Stimulated activated CD8-positive, alpha-beta memory T cell treated with anti-CD3 and anti-CD28 coated beads, Interleukin-15, amount 100 ng/mL, for 48 hours (primary cell): ENCODE data around the gene EHMT1.
"Not testable (repeated sequence)": the region's sequence is repeated elsewhere in the genome, so short reads cannot be mapped to it uniquely, and the experiment has no call there.

Experiments used
- DNase-seq, 2 donors: peaks; one replicate each; pipeline ENCODE4 v3.0.0-alpha.2; 2020; ENCODE audit warnings: low read depth in 2 of 2

EHMT1 gene

GRCh38 chr9:137590469-137591383, 28.1 kb upstream of the EHMT1 start, which contains the start of gene ZMYND19:
Gene ZMYND19, minus strand, starts transcription at chr9:137590512. Its CDS starts 249 bp downstream, at chr9:137590263.
- peak; percentile 82 to 84 for DNase-seq

GRCh38 chr9:137592767-137593166, 26.0 kb upstream of the EHMT1 start:
- no peak for DNase-seq

DNA sequence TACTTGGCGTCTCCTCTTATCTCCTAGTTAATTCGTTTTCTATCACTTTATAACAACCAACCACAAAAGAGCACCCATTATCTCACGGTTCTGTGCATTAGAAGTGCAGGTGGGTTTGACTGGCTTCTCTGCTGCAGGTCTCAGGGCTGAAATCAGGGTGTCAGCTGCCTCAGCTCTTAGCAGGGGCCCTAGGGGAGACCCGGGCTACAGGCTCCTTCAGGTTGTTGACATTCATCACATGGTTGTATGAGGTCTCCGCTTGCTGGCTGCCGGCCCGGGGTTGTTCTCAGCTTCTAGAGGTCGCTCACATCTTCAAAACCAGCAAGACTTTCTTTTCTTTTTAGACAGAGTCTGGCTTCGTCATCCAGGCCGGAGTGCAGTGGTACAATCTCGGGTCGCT, 25.6 kb upstream of the EHMT1 start:
- no peak for DNase-seq

GRCh38 chr9:137596577-137596976, 22.2 kb upstream of the EHMT1 start:
- DNase-seq = not testable (repeated sequence)

DNA sequence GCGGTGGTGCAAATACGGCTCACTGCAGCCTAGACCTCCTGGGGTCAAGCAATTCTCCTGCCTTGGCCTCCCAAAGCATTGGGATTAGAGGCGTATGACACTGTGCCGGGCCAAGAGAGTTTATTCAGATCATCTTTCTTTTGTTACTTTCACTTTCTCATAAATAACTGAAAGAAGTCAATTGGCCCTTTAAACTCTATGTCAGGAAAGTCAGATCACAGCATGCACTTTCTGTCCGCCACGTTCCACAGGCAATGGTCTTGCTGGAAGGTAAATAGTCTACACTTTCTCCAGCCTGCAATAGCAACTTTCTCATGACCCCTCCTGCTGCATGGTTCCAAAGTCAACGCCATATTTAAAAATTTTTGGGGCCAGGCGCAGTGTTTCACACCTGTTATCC, 19.9 kb upstream of the EHMT1 start:
- no peak for DNase-seq

GRCh38 chr9:137602661-137603060, 16.1 kb upstream of the EHMT1 start:
- DNase-seq = no peak

GRCh38 chr9:137603879-137604278, 14.9 kb upstream of the EHMT1 start:
- DNase-seq = no peak

- no peak for DNase-seq
Measured at GRCh38 chr9:137604345-137605086, 14.3 kb upstream of the EHMT1 start.

DNA sequence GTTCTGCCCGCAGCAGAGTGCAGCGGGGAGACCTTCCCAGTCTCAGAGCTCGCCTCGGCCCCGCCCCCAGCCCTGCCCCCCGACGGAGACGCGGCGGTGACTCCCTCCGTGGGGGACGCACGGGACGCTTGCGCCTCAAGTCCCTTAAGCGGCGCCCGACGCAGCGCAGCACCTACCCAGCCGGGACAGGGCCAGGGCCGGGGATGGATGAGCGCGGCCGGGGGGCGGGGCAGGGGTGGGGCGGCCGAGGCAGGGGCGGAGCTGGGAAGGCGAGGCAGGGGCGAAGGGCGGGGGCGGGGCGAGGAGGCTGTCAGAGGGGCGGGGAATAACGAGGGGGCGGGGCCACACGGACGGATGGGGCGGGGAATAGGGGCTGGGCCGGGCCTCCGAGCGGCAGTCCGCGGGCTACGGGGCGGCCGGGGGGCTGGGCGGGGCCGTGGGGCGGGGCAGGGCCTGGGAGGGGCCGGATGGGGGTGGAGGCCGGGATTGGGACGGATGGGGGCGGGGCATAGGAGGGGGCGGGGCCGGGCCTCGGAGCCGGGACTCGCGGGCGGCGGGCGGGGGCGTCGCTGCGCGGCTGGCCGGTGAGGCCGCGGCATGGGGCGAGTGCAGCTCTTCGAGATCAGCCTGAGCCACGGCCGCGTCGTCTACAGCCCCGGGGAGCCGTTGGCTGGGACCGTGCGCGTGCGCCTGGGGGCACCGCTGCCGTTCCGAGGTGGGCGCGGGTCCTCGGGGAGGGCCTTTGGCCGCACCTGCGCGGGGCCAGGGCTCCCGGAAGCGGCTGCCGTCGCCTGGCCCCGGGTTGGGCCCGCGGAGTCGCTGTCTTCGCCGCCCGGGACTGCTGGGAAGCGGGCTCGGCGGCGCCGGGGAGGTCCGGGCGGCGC, 13.4 kb upstream of the EHMT1 start, which contains the start of gene ARRDC1:
ARRDC1 (plus strand) TSS at position 566 of the 884 bp plus-strand sequence; CDS start at position 598, 32 bp downstream.
- DNase-seq = peak; percentile 91

GRCh38 chr9:137606005-137606621, 12.7 kb upstream of the EHMT1 start:
- no peak for DNase-seq

- DNase-seq = no peak
Measured at GRCh38 chr9:137606734-137607138, 12.1 kb upstream of the EHMT1 start.

- no peak for DNase-seq
Measured at GRCh38 chr9:137607141-137607857, 11.5 kb upstream of the EHMT1 start.

- DNase-seq = no peak
Measured at GRCh38 chr9:137610944-137611343, 7.9 kb upstream of the EHMT1 start.

DNA sequence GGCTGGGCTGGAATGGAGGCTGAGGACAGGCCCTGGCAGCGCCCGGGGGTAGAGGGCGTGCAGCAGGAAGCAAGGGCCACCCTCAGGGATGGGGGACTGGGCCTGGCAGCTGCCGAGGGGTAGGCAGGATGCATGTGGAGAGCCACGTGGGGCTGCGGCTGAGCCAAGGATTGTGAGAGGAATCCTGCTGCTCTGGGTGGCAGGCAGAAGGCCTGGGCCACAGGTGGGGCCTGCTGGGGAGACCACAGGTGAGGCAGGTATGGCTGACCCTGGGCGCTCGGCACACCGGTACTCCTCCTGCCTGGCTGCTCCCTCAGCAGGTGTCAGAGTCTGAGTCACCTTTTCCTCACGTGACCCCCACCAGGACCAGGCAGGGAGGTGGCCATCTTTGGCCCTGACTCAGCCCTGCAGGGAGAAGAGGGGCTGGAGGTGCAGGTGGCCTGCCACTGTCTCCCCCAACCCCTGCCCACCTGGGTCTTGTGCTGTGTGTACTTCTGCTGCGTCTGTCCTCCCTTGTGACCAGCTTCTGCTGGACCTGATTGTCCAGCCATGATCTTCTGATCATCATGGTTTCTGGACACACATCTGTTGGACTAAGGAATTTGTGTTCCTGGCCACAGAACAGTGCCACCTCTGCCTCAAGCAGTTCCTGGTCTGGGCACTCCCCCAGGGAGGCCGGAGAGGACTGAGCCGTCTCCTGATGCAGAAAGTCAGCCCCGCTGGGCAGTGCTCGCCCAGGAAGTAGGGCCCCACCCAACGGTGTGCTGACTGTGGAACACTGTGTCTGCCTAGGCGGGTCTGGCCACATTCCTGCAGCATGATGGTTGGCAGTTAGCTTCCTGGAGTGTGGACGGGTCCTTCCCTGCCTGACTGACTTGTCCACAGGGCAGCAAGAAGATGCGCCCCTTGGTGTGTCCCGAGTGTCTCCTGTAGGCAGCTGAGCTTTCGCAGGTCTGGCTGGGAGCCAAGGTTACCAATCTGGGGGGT, 6.9 kb upstream of the EHMT1 start:
- DNase-seq = no peak

GRCh38 chr9:137612741-137613142, 6.1 kb upstream of the EHMT1 start:
- no peak for DNase-seq

GRCh38 chr9:137613259-137613658, 5.5 kb upstream of the EHMT1 start:
- no peak for DNase-seq

DNA sequence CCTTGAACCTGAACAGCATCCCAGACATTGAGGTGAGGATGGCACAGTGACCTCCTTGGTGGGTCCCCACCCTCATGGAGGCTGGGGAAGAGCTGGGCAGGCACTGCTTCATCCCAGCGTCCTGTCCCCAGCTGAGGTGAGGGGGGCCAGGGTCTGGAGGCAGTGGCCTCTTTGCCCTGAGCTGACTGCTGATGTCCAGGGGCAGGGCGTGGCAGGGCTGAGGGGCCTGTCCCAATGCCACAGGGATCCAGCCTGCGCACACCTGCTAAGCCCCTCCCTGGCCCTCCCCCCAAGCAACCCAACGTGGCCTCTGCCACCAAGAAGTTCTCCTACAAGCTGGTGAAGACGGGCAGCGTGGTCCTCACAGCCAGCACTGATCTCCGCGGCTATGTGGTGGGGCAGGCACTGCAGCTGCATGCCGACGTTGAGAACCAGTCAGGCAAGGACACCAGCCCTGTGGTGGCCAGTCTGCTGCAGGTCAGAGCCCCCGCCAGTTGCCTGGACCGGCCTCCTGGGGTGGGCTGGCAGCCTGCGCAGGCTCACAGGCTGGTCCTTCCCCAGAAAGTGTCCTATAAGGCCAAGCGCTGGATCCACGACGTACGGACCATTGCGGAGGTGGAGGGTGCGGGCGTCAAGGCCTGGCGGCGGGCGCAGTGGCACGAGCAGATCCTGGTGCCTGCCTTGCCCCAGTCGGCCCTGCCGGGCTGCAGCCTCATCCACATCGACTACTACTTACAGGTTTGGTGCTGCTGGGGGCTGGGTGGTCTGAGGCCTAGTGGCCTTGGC, 4.9 kb upstream of the EHMT1 start:
- no peak for DNase-seq

GRCh38 chr9:137614631-137615386, 4.0 kb upstream of the EHMT1 start:
- no peak for DNase-seq
